Stimulated activated naive CD8-positive, alpha-beta T cell treated with anti-CD3 and anti-CD28 coated beads, Interleukin-15, amount 100 ng/mL, for 72 hours (primary cell): ENCODE measurements around the gene CUX1.
"Not testable (repeated sequence)": the region's sequence is repeated elsewhere in the genome, so short reads cannot be mapped to it uniquely, and the experiment has no call there.

Experiments
- ATAC-seq: fragments of 150-1000 bp; cut with Tn5 transposase; 2 replicates; pipeline ENCODE4 v1.10.0; 2021; ENCODE audit warnings: mild to moderate bottlenecking, moderate library complexity
- DNase-seq, 2 donors: peaks; one replicate each; pipeline ENCODE4 v3.0.0; 2021 to 2022
- H3K27ac Mint-ChIP-seq, 2 donors: one replicate each; pipeline ENCODE4 v1.8.0; 2022; ENCODE audit warnings: mild to moderate bottlenecking in 2 of 2, mixed read lengths in 2 of 2, moderate library complexity in 2 of 2
- H3K27me3 Mint-ChIP-seq: one replicate; pipeline ENCODE4 v1.8.0; 2022; ENCODE audit warnings: mixed read lengths
- H3K4me1 Mint-ChIP-seq: one replicate; pipeline ENCODE4 v1.8.0; 2022; ENCODE audit warnings: mild to moderate bottlenecking, mixed read lengths
- H3K4me3 Mint-ChIP-seq, 2 donors: one replicate each; pipeline ENCODE4 v1.8.0; 2022; ENCODE audit warnings: mild to moderate bottlenecking in 2 of 2, mixed read lengths in 2 of 2, moderate library complexity in 1 of 2
- H3K9me3 Mint-ChIP-seq, 2 donors: one replicate each; pipeline ENCODE4 v1.8.0; 2022; ENCODE audit warnings: mixed read lengths in 2 of 2

Gene CUX1

DNA sequence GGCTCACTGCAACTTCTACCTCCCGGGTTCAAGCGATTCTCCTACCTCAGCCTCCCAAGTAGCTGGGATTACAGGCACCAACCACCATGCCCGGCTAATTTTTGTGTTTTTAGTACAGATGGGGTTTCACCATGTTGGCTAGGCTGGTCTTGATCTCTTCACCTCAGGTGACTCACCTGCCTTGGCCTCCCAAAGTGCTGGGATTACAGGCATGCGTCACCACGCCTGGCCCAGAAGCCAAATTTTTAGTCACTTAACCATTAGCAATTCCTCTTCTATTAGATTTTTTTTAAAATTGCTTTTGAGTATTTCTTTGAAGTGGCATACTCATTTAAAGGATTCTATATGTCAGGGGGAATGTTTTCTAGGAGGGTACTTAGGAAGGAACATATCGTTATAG lies 112.5 kb downstream of the CUX1 start:
- H3K9me3 Mint-ChIP-seq, ATAC-seq, H3K4me3 Mint-ChIP-seq, H3K27ac Mint-ChIP-seq, H3K27me3 Mint-ChIP-seq, H3K4me1 Mint-ChIP-seq, DNase-seq: not testable (repeated sequence)

DNA sequence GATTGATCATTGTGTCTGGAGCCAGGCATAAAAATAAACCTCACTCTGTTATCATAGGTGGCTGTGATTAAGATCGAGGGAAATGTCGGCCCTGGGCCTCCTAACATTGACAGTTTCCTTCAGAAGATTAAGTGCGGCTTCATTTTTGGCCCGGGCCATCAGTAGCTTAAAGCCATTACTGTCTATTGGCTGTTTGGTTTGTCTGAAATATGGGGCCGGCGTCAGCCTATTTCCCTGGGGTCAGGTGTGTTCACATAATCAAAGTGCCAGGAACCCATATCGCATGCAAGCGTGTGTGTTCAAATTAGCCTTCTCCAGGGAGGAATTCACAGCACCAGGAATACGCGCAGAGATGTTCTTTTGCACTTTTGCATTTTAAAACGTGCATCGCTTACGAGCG lies 114.7 kb downstream of the CUX1 start:
- ATAC-seq (no peak), DNase-seq (no peak)
- peaks cover 21% of the 10 kb centered on the region for H3K4me1 Mint-ChIP-seq
- no peak overlapping the region for H3K27ac Mint-ChIP-seq
- H3K9me3 Mint-ChIP-seq: peaks cover 5 to 7% of the 10 kb centered on the region in 2 donors
- H3K27me3 Mint-ChIP-seq: no peaks in the 10 kb centered on the region
- no peak overlapping the region for H3K4me3 Mint-ChIP-seq

DNA sequence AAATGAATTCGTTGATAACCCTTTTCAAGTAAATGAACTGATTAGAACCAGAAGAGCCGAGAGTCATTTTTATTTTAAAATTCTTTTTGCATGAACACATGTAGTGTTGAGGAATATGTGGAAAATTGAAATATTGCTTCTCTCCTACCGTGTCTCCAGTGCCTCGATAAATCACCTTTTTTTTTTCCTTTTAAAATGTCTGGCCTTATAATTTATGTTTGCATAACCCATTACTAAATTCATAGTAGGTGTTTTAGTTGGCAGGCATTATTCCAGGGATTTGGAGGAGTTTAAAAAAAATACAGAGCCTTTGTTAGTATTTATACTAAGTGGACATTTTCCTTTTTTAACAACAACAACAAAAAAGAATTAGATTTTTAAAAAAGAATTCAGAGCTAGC lies 115.6 kb downstream of the CUX1 start:
- Mint-ChIP-seq H3K9me3 (peaks cover 5 to 7% of the 10 kb centered on the region in 2 donors), H3K4me1 (peaks cover 21% of the 10 kb centered on the region), H3K4me3 (no peak overlapping the region), H3K27me3 (no peaks in the 10 kb centered on the region), H3K27ac (no peak overlapping the region)
- DNase-seq (no peak), ATAC-seq (no peak)

DNA sequence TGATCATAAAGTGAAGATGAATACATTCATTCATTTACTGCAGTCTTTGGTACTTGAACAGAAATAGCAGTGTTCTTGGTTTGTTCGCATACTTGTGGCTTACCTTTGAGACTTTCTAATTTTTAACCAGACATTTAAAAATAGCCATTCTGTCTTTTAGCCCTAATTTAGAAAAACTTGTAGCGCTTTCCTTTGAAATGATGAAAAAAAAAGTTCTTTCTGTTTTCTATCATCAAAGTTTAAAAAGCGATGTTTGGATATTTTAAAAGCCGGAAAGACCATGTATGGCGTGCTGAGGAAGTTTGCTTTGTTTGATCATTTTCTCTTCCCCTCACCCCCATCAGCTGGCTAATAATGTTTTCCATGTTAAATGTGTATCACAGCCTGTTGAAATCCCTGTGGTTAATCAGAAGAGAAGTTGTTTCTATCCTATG lies 116.3 kb downstream of the CUX1 start:
- H3K27me3 Mint-ChIP-seq: no peaks in the 10 kb centered on the region
- peaks cover 21% of the 10 kb centered on the region for H3K4me1 Mint-ChIP-seq
- no peak for DNase-seq
- peaks cover 5 to 7% of the 10 kb centered on the region in 2 donors for H3K9me3 Mint-ChIP-seq
- no peak for ATAC-seq
- H3K27ac Mint-ChIP-seq: no peak overlapping the region
- H3K4me3 Mint-ChIP-seq: no peak overlapping the region

DNA sequence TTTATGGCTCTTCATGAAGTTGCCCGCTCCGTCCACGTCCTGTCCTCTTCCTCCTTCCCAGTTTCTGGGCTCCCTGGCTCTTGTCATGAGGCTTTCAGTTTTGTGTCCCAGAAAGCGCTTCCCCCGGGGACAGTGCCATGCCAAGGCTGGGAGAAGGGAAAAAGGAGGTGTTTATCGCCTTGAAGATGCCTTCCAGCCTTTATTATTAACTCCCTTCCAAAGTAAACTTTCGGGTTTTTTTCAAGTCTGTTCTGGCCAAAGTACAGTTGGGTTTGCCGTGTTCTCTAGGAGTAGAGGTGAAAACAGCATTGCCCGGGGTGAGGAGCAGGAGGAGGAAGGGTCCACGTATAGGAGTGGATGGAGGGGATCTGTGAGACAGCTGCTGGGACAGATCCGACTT lies 117.2 kb downstream of the CUX1 start:
- peak overlapping the region in 1 of 2 donors; percentile 48 for H3K27ac Mint-ChIP-seq
- H3K4me3 Mint-ChIP-seq: no peak overlapping the region
- H3K27me3 Mint-ChIP-seq: no peaks in the 10 kb centered on the region
- peaks cover 21% of the 10 kb centered on the region for H3K4me1 Mint-ChIP-seq
- DNase-seq (no peak), ATAC-seq (no peak)
- peaks cover 5 to 7% of the 10 kb centered on the region in 2 donors for H3K9me3 Mint-ChIP-seq

DNA sequence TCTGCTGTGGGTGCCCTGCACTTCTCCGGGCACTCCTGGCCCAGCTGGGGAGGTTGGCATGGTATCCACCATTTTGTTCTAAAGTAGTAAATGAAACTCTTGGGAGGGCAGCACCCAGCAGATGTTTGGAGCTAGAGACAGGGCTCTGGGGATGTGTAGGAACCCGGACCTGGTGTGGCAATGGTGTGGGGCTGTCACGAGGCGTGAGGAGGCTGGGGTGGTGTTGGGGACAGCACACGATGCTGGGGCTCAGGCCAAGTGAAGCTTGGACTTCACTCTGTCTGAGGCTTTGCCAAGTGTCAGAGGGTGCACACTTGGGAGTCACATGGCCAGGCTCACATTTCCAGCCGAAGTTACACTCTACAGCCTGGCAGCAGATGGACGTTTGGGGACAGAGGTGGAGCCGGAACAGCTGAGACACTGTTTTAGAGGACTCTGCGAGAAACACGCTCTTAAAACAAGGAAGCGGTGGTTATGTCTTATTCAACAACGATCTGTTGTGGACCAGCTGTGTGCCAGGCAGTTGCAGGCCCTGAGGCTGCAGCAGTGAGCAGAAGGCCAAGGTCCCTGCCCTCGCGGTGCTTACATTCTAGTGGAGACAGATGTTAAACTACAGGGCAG lies 118.2 kb downstream of the CUX1 start:
- Mint-ChIP-seq H3K27ac (peak overlapping the region in 1 of 2 donors; percentile 37), H3K27me3 (no peaks in the 10 kb centered on the region), H3K9me3 (peaks cover 0 to under 1% of the 10 kb centered on the region in 2 donors), H3K4me3 (no peak overlapping the region), H3K4me1 (peaks cover 21% of the 10 kb centered on the region)
- no peak for ATAC-seq
- DNase-seq: no peak

DNA sequence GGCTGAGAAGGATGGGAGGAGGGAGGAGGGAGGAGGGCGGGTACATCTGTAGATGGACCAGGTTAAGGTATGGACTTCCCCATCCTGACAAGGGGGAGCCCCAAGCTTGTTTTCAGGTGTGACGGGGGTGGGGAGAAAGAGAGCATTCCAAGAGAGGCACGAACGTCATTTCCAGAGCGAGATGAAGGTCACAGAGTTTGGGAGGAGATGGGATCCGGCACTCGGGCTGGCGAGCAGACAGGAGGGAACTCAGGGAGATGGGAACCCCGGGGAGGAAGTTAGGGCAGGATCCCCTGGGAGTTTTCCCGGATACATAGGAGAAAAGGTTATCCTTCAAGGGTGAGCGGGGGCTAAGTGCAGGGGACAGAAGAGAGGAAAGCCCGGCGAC lies 118.8 kb downstream of the CUX1 start:
- no peak for DNase-seq
- peak overlapping the region in 1 of 2 donors; percentile 48 for H3K27ac Mint-ChIP-seq
- no peak for ATAC-seq
- peaks cover 27% of the 10 kb centered on the region for H3K4me1 Mint-ChIP-seq
- H3K9me3 Mint-ChIP-seq: no peaks in the 10 kb centered on the region
- no peaks in the 10 kb centered on the region for H3K27me3 Mint-ChIP-seq
- H3K4me3 Mint-ChIP-seq: no peak overlapping the region

DNA sequence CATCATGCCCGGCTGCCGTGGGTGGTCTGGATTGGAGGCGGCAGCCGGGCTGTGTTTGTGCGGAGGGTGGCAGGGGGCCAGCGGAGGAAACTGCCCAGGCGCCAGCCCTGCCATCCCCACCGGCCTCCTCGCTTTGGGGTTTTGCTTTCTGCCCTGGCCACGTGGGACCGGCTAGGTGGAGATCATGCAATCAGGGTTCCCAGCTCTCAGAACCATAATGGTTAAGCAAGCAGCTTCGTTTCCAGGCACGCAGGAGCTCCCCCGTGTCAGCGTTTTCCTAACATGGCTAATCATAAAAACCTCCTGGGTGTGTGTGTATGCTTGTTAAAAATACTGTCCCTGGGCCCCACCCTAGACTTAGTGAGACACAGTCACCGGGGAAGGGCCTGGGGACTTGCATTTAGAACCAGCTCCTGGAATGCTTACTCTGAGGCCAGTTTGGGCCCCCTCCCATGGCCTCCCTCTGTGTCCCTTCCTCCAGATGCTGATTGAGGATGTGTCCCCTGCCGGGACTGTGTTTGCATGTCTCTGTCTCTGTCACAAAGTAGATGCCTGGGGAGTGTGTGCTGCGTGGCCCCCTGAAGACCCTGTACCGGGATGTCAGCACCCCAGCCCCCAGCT lies 119.3 kb downstream of the CUX1 start:
- no peaks in the 10 kb centered on the region for H3K27me3 Mint-ChIP-seq
- peaks cover 32% of the 10 kb centered on the region for H3K4me1 Mint-ChIP-seq
- DNase-seq (no peak), ATAC-seq (no peak)
- H3K4me3 Mint-ChIP-seq: no peak overlapping the region
- no peaks in the 10 kb centered on the region for H3K9me3 Mint-ChIP-seq
- H3K27ac Mint-ChIP-seq: peak overlapping the region in 1 of 2 donors; percentile 63

DNA sequence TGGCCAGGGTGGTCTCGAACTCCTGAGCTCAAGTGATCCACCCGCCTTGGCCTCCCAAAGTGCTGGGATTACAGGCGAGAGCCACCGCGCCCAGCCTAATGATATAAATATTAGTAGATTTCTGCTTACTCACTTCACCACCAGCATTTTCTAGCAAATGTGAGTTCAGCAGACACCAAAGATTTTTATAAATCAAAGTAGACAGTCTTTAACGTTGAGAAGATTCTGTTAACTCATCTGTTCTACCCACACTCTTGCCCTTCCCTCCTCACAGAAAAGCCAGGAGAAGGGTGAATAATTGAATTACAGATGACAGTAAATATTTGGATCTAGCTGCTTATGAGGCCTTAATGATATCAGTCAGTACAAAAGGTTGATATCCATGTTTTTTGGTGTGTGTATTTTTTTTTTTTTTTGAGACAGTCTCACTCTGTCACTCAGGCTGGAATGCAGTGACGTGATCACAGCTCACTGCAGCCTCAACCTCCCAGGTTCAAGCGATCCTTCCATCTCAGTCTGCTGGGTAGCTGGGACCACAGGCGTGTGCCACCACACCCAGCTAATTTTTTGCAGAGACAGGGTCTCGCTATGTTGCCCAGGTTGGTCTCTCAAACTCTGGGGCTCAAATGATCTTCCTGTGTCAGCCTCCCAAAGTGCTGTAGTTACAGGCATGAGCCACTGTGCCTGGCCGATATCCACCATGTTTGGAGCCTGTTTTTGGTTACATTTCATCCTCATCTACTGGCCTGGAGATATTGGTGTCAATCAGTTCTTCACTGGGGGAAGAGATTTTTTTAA lies 120.5 kb downstream of the CUX1 start:
- Mint-ChIP-seq H3K9me3 (no peaks in the 10 kb centered on the region), H3K27me3 (no peaks in the 10 kb centered on the region), H3K27ac (no peak overlapping the region), H3K4me1 (peaks cover 36% of the 10 kb centered on the region), H3K4me3 (no peak overlapping the region)
- ATAC-seq (no peak), DNase-seq (no peak)

DNA sequence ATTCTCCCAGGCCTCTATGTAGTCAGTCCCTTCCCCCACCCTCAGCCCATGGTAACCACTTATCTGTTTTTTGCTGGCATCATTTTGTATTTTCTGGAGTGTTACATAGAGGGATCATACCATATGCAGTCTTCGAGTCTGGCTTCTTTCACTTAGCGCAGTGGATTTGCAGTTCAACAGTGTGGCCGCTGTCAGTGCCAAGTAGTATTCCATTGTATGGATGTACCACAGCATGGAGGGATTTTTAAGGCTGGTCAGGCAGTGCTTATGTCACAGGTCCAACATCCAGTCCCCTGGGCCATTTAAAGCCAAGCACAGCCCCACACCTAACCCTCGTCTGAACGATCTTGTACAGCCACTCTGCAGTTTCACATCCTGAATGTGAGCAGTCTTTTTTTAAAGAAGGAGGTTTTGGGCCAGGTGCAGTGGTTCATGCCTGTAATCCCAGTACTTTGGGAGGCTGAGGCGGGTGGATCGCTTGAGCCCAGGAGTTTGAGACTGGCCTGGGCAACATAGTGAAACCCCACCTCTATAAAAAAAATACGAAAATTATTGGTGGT lies 121.8 kb downstream of the CUX1 start:
- no peak for DNase-seq
- no peak for ATAC-seq
- no peaks in the 10 kb centered on the region for H3K27me3 Mint-ChIP-seq
- peaks cover 36% of the 10 kb centered on the region for H3K4me1 Mint-ChIP-seq
- no peaks in the 10 kb centered on the region for H3K9me3 Mint-ChIP-seq
- H3K27ac Mint-ChIP-seq: peak overlapping the region in 1 of 2 donors; percentile 78
- H3K4me3 Mint-ChIP-seq: no peak overlapping the region

DNA sequence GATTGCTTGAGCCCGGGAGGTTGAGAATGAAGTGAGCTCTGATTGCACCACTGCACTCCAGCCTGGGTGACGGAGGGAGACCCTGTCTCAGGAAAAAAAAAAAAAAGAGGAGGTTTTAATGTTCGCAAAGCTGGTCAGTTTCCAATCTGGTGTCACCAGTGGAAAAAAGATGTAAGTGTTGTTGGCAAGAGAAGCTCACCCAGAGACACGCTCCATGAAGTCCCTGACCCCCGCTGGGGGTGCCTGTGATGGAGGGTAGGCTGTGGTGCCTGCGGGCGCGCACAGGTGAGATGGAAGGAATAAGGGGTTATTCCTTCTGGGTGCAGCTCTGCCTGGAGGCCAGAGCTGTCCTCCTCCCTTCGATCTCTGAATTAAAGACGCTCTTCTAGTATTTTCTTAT lies 122.7 kb downstream of the CUX1 start:
- no peak overlapping the region for H3K4me3 Mint-ChIP-seq
- H3K9me3 Mint-ChIP-seq: no peaks in the 10 kb centered on the region
- peaks cover 30% of the 10 kb centered on the region for H3K4me1 Mint-ChIP-seq
- H3K27ac Mint-ChIP-seq: peak overlapping the region in 1 of 2 donors; percentile 59
- DNase-seq (no peak), ATAC-seq (no peak)
- no peaks in the 10 kb centered on the region for H3K27me3 Mint-ChIP-seq

DNA sequence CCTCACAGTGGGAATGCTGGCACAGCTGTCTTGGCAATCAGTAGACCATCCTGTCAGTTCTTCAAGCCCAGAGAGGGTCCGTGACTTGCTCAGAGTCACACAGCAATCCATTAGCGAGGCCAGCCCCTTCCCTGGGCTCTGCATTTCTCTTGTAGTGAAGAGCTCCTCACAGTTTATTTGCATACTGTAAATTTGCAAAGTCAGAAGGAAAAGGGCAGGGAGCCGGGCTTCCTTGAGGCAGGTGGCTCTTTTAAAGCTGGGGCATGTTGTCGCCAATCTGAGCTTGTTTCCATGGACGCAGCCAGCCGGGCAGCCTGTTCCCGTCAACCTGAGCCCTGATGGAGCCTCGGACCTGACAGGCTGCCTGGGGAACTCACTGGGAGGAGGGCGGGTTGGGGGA lies 123.4 kb downstream of the CUX1 start:
- no peaks in the 10 kb centered on the region for H3K27me3 Mint-ChIP-seq
- no peak for ATAC-seq
- no peaks in the 10 kb centered on the region for H3K9me3 Mint-ChIP-seq
- H3K4me3 Mint-ChIP-seq: no peak overlapping the region
- H3K27ac Mint-ChIP-seq: no peak overlapping the region
- H3K4me1 Mint-ChIP-seq: peaks cover 23% of the 10 kb centered on the region
- no peak for DNase-seq

DNA sequence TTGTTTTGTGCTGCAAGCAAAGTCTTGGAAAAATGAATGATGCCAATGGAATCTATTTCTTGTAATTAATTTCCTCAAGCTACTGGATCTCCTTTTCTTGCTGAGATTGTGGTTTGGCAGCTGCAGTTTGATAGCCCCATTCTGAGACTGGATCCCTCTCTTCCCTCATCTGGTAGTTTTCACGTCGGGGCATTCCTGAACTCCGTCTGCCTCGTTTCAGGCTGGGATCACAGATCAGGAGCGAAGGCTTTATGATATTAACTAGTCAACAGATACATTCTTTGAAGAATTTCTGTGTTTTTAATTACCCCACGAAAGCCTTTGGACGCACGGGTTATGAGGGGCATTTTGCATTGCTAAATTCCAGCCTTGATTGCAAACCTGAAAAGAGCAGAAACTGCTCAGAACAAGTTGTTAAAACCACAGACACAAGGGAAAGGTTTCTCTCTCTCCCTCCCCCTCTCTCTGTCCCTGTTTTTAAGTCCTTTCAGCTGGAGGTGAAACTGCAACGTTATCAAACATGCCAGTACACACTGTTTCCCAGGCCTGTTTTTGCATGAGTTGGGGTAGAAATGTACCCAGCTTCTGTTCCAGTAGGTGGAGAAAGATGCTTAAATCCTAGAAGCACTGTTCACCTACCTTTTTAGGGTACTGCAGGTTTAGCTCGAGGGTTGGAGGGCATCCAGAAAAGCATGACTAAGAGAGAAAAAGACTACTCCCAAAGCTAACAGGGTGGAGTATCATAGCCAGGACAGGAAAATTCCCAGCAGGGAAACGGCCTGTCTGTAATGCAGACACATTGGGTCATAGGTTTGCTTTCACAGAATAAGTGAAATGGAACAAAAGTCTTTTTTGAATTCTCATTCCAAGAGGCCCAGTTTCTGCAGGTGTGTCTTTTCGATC lies 124.3 kb downstream of the CUX1 start:
- no peak overlapping the region for H3K4me3 Mint-ChIP-seq
- peak overlapping the region in 1 of 2 donors; percentile 48 for H3K27ac Mint-ChIP-seq
- DNase-seq (no peak), ATAC-seq (no peak)
- H3K4me1 Mint-ChIP-seq: peaks cover 16% of the 10 kb centered on the region
- no peaks in the 10 kb centered on the region for H3K9me3 Mint-ChIP-seq
- no peaks in the 10 kb centered on the region for H3K27me3 Mint-ChIP-seq

DNA sequence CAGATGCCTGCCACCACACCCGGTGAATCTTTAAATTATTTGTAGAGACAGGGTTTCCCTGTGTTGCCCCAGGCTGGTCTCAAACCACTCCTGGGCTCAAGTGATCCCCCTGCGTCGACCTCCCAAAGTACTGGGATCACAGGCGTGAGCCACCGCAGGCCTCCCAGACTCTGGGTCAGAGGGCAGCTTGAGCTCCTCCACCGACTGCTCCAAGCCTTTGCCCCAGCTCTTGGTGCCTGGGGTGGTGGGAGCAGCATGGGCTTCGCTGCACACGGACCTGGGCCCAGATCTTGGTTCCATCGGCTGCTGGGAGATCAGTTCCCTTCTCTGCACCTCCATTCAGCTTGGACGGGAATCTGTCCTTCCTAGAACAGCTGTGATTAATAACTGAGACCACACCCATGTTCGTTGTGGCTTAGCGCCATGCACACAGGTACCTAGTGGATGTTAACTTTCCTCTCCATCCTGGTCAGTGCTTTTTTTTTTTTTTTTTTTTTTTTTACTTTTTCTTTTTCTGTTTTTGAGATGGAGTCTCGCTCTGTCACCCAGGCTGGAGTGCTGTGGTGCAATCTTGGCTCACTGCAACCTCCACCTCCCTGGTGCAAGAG lies 125.3 kb downstream of the CUX1 start:
- ATAC-seq: no peak

DNA sequence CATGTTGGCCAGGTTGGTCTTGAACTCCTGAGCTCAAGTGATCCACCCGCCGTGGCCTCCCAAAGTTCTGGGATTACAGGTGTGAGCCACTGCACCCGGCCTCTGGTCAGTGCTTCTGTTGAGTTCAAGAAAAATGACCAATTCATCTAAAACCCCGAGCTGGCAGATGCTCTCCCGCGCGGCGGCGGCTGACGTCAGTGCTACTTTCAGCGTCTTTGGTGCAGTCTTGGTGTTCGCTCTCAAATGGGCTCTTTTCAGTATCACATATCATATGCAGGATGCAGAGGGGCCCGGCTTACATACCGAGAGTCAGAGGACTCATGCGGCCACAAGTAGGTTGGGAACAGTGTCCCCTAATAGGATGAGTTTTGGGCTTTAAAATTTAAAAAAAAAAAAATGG lies 125.9 kb downstream of the CUX1 start:
- Mint-ChIP-seq H3K9me3 (no peaks in the 10 kb centered on the region), H3K4me3 (no peak overlapping the region), H3K4me1 (peaks cover 16% of the 10 kb centered on the region), H3K27me3 (no peaks in the 10 kb centered on the region), H3K27ac (no peak overlapping the region)
- DNase-seq (no peak), ATAC-seq (no peak)

More for the DNA sequence above, 125.3 kb downstream of the CUX1 start:
- no peak for DNase-seq
- H3K4me3 Mint-ChIP-seq: no peak overlapping the region
- H3K27ac Mint-ChIP-seq: no peak overlapping the region
- no peaks in the 10 kb centered on the region for H3K27me3 Mint-ChIP-seq
- no peaks in the 10 kb centered on the region for H3K9me3 Mint-ChIP-seq
- peaks cover 16% of the 10 kb centered on the region for H3K4me1 Mint-ChIP-seq
